ENCODE measurements around the gene PLN.

Gene PLN

DNA sequence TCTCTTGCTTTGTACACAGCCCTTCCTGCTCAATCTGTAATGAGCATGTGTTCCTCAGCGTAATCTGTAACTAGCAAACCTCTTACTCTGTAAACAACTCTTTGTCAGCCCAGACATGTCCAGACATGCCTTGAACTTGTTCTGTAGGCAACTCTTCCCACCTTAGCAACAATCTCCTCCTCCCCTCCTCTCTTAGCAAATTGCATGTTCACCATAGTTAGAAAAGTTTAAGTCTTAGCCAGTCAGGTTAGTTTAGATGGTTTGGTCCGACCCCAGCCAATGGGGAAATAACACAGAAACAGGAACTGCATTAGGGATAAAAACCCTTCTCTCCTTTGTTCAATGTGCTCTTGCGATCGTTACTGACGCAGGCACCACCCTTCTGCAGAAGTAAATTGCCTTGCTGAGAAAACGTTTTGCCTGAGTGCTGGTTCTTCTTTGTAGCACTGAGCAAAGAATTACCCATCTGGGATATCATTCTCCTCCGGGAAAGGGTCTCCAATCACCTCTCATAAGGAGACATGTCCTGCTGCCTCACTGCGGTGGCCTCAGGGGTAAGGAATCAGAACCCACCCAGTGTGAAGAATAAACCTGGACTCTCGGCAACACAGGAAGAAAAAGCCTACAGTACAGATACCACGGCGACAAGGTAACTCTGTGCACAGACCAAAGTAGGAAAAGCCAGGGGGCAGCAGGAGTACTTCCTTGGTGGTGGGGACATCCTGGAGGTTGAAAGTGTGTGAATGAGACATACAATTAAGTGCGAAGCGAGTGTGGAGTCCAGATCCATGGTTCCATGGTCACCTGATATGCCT is 26.2 kb downstream of the PLN start:
- DNase-seq (ENCODE audit: low read depth), result no peak
- H3K4me3 ChIP-seq (ENCODE audit: low read length), result no peak overlapping the region
- TF ChIP-seq, protein P1, sequence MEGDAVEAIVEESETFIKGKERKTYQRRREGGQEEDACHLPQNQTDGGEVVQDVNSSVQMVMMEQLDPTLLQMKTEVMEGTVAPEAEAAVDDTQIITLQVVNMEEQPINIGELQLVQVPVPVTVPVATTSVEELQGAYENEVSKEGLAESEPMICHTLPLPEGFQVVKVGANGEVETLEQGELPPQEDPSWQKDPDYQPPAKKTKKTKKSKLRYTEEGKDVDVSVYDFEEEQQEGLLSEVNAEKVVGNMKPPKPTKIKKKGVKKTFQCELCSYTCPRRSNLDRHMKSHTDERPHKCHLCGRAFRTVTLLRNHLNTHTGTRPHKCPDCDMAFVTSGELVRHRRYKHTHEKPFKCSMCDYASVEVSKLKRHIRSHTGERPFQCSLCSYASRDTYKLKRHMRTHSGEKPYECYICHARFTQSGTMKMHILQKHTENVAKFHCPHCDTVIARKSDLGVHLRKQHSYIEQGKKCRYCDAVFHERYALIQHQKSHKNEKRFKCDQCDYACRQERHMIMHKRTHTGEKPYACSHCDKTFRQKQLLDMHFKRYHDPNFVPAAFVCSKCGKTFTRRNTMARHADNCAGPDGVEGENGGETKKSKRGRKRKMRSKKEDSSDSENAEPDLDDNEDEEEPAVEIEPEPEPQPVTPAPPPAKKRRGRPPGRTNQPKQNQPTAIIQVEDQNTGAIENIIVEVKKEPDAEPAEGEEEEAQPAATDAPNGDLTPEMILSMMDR (conservative IDR thresholded peaks at IDR 0.05; ENCODE audit: low read depth, low read length), result no peak

DNA sequence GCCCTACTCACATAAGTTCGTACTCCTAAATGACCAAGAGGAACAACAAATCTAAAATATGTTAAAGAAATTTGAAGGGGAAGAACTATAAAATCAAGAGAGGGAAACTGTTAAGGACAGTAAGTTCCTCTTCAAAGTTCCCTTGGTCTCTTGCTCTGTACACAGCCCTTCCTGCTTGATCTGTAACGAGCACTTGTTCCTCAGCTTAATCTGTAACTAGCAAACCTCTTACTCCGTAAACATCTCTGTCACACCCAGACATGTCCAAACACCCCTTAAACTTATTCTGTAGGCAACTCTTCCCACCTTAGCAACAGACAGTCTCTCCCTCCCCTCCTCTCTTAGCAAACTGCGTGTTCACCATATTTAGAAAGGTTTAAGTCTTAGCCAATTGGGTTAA is 29.9 kb downstream of the PLN start:
- H3K4me3 ChIP-seq (ENCODE audit: low read length), result no peak overlapping the region
- TF ChIP-seq, protein P1 (conservative IDR thresholded peaks at IDR 0.05; ENCODE audit: low read depth, low read length), result no peak
- DNase-seq (ENCODE audit: low read depth), result no peak

DNA sequence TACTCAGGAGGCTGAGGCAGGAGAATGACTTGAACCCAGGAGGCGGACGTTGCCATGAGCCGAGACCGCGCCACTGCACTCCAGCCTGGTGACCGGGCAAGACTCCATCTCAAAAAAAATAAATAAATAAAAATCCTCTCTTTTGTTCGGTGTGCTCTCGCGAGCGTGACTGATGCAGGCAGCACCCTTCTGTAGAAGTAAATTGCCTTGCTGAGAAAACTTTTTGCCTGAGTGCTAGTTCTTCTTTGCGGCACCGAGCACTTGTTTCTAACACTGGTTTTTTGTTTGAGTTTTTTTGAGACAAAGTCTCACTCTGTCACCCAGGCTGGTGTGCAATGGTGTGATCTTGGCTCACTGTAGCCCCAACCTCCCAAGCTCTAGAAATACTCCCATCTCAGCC is 30.5 kb downstream of the PLN start:
- no peak for DNase-seq (ENCODE audit: low read depth)
- H3K4me3 ChIP-seq (ENCODE audit: low read length), result no peak overlapping the region
- TF ChIP-seq, protein P1 (conservative IDR thresholded peaks at IDR 0.05; ENCODE audit: low read depth, low read length), result no peak

DNA sequence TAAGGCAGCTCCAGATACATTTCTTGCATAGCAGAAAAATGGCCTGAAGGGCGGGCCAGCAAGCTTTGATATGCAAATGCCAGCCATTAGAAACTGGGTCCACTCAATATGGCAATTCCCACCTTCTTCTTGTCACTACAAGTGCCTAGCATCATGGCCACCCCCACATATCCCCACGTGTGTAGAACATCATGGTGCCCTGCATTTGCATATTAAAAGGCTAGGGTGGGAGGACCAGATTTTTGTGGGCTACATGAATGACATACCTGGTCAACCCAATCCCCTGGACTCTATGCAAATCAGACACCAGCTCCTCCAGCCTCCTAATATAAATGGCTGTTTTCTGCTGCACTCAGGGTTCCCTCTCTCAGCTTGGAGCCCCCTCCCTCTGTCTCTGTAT is 31.7 kb downstream of the PLN start:
- TF ChIP-seq, protein P1 (conservative IDR thresholded peaks at IDR 0.05; ENCODE audit: low read depth, low read length), result no peak
- H3K4me3 ChIP-seq (ENCODE audit: low read length), result no peak overlapping the region
- no peak for DNase-seq (ENCODE audit: low read depth)

- no peak overlapping the region for H3K4me3 ChIP-seq (ENCODE audit: low read length)
- TF ChIP-seq, protein P1 (conservative IDR thresholded peaks at IDR 0.05; ENCODE audit: low read depth, low read length), result peak; percentile 72
- DNase-seq (ENCODE audit: low read depth), result peak; percentile 30
Measured at GRCh38 chr6:118580585-118581419, 32.7 kb downstream of the PLN start.

- H3K4me3 ChIP-seq (ENCODE audit: low read length), result no peak overlapping the region
- TF ChIP-seq, protein P1 (conservative IDR thresholded peaks at IDR 0.05; ENCODE audit: low read depth, low read length), result no peak
- DNase-seq (ENCODE audit: low read depth), result no peak
Measured at GRCh38 chr6:118581489-118581959, 33.4 kb downstream of the PLN start.
